Measurements from ENCODE around the gene APBB2.

The APBB2 gene

DNA sequence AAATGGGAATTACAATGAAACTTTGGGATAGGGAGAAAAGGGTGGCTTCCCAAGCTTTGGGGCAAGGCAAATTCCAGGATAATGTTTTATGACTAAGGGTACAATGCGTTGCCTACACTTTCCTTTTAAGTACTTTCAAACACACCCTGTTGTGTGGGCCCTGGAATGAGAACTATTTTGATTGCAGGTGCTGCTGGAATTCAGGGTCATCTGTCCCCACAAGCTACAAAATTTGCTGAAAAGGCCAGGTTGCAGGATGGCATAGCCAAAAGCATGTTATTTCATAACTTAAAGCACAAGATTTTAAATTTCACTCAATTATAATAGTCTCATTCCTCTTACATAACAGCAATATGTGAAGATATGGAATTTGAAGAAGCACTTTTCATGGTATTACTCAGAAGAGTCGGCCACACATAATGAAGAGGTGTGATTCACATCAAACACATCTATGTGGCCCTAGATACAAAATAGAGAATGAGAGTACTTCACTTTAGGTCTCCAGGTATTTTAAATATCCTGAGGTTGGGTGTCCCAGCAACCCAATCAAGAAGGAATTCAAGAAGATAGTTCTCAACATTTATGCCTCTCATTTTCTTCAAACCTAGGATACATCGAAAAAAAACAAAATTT, 89.3 kb downstream of the APBB2 start:
- no peak overlapping the region for H3K4me3 ChIP-seq (ENCODE audit: low read depth, low read length)
- DNase-seq (ENCODE audit: low read depth): no peak

DNA sequence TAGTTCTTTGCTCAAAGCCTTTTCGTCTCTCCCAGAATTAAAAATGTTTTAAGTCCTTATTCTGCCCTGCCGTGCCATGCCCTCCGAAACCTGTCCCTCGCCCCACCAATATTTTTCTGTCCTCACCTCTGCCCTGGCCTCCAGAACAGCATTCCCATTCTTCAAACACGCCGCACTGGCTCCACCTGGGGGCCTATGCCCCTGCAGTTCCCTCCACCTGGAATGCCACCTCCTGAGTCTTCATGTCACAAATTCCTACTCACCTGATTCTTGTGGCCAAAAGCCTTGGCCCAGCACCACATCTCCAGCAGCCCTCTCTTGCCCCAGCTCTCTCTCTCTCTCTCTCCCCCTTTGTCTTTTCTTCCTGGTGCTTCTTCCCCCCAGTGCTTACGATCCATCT, 91.6 kb downstream of the APBB2 start:
- TF ChIP-seq, protein P1, sequence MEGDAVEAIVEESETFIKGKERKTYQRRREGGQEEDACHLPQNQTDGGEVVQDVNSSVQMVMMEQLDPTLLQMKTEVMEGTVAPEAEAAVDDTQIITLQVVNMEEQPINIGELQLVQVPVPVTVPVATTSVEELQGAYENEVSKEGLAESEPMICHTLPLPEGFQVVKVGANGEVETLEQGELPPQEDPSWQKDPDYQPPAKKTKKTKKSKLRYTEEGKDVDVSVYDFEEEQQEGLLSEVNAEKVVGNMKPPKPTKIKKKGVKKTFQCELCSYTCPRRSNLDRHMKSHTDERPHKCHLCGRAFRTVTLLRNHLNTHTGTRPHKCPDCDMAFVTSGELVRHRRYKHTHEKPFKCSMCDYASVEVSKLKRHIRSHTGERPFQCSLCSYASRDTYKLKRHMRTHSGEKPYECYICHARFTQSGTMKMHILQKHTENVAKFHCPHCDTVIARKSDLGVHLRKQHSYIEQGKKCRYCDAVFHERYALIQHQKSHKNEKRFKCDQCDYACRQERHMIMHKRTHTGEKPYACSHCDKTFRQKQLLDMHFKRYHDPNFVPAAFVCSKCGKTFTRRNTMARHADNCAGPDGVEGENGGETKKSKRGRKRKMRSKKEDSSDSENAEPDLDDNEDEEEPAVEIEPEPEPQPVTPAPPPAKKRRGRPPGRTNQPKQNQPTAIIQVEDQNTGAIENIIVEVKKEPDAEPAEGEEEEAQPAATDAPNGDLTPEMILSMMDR (IDR thresholded peaks at IDR 0.05; ENCODE audit: low read depth, low read length, missing control alignments): no peak
- no peak for DNase-seq (ENCODE audit: low read depth)
- in situ Hi-C loops (cut with HindIII; ENCODE audit: low sequenced_read_pairs): no loop called here
- H3K4me3 ChIP-seq (ENCODE audit: low read depth, low read length): no peak overlapping the region

More for the DNA sequence above, 89.3 kb downstream of the APBB2 start:
- in situ Hi-C loops (cut with HindIII; ENCODE audit: low sequenced_read_pairs): no loop called here
- TF ChIP-seq, protein P1 (IDR thresholded peaks at IDR 0.05; ENCODE audit: low read depth, low read length, missing control alignments): no peak

DNA sequence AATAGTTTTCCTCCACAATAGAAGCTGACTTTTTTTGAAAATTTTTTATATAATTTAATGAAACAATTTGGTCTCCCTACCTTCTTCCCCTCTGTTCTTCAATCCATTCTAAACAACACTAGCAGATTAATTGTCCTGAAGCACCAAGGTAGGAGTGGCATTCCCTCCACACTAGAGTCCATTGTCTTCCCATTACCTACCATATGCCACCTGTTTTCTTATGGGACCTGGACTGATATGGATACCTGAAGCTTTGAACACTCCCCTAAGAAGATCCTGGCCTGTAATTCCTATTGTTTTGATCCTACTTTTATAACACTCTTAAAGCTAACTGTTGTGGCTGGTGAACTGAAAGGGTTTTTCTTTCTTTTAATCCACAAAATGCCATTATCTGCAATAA, 92.0 kb downstream of the APBB2 start:
- in situ Hi-C loops (cut with HindIII; ENCODE audit: low sequenced_read_pairs): no loop called here
- no peak overlapping the region for H3K4me3 ChIP-seq (ENCODE audit: low read depth, low read length)
- TF ChIP-seq, protein P1 (IDR thresholded peaks at IDR 0.05; ENCODE audit: low read depth, low read length, missing control alignments): no peak
- no peak for DNase-seq (ENCODE audit: low read depth)

DNA sequence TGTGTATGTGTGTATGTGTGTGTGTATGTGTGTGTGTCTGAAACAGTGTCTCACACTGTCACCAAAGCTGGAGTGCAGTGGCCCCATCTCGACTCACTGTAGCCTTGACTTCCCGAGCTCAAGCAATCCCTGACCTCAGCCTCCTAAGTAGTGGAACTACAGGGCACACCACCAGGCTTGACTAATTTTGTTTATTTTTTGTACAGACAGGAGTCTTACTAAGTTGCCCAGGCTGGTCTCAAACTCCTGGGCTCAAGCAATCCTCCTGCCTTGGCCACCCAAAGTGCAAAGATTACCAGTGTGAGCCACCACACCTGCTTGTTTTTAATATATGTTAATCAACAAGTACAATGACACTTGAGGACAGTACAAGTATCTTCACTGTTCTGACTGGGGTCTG, 92.4 kb downstream of the APBB2 start:
- in situ Hi-C loops (cut with HindIII; ENCODE audit: low sequenced_read_pairs): no loop called here
- TF ChIP-seq, protein P1 (IDR thresholded peaks at IDR 0.05; ENCODE audit: low read depth, low read length, missing control alignments): no peak
- no peak for DNase-seq (ENCODE audit: low read depth)
- H3K4me3 ChIP-seq (ENCODE audit: low read depth, low read length): no peak overlapping the region

DNA sequence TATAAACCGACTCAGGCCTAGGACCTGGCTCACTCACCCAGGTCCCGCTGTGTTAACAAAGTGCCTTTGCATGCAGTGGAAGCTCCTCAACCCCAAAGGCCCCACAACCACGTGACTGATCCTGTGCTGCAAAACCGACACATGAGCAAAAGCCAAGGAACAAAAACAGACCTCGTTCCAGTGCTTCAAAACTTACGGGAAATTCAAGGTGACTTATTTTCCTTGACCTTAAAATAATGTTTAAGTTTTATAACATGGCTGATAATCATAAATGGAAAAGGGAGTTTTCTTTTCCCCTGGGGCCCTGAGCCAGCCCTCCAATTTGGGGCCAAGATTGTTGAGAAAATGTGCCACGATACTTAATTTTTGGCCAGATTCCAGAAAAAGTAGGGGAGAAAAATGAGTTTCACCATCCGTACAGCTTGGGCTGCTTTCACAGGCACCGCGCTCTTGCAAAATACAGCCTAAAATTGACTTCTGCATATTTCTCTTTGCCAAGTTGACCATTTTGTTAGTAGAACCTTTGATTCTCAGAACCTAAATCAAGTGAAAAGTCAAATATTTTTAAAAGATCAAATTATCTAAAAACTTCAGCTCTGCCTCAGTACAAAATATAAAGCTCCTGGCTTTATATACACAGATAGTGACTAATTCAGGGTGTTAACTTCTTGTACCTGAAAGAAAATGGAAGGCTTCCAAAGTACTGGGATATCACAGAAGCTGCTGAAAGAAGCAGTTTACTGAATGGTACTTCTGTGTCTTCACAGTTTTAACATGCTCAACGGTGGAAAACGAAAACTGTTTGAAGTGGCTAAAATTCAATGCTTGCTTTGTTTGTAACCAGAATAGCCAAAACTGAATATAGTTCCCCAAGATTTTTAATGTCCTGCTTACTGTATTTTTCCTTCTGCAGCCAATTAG, 93.8 kb downstream of the APBB2 start:
- H3K4me3 ChIP-seq (ENCODE audit: low read depth, low read length): no peak overlapping the region
- in situ Hi-C loops (cut with HindIII; ENCODE audit: low sequenced_read_pairs): no loop called here
- DNase-seq (ENCODE audit: low read depth): peak; percentile 62
- TF ChIP-seq, protein P1 (IDR thresholded peaks at IDR 0.05; ENCODE audit: low read depth, low read length, missing control alignments): no peak

DNA sequence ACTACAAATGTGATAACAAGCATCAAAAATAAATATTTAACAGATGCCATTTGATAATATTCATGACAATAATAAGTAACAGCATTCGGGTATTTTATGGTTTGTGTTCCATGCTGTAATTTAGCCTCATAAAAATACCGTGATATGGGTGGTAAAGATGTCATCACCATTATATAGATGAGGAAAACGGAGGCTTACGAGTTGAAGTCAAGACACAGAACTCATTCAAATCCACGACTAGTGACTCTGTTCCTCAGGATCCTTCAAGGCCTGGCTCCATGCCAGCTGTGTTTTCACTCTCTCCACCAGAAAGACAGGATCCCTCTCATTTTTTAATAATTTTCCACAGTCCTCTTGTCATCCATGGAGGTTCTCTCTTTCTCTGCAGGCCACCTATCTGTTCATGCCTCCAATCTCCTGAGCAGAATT, 94.5 kb downstream of the APBB2 start:
- DNase-seq (ENCODE audit: low read depth): no peak
- in situ Hi-C loops (cut with HindIII; ENCODE audit: low sequenced_read_pairs): no loop called here
- no peak overlapping the region for H3K4me3 ChIP-seq (ENCODE audit: low read depth, low read length)
- TF ChIP-seq, protein P1 (IDR thresholded peaks at IDR 0.05; ENCODE audit: low read depth, low read length, missing control alignments): no peak
